ENCODE data around the gene BRMS1. TPM values are rescaled to one million over a fixed set of nuclear protein-coding genes. Genes with fewer than 3 reads are reported as not detected.

The BRMS1 gene
- total and polyA plus RNA-seq, 2 donors (not counting 1 experiment from before 2014, with no cell fraction given), result 25.7 to 43.9 TPM

DNA sequence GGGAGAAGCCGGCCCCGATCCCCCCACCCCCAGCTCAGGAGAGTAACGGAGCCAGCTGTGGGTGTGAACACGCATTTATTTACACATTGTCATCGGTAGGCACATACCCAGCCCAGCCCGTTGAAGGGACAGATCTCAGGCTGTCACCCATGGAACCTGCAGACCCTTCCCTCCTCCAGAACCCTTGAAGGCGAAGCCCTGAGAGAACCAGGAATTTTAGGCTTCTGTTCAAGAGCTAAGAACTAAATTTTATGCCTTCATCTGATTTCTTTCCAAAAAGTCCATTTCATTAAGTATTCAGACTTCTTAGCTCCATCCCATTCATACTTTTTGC is 379 bp upstream of the BRMS1 start:
- Histone ChIP-seq H3K9me3 (ENCODE audit: control insufficient read depth, insufficient read depth, low read depth, low read length) (no peaks in the 10 kb centered on the region), H2AFZ (ENCODE audit: low read length) (peak overlapping the region; percentile 84), H3K4me3 (replicated peaks in 1 of 4; ENCODE audit: control extremely low read depth in 1 of 4, insufficient read depth in 1 of 4, low read depth in 3 of 4, low read length in 4 of 4) (peak overlapping the region; percentile 74 to 92 (median 84)), H3K4me1 (ENCODE audit: control insufficient read depth, extremely low read depth, insufficient read depth, low read length) (peaks cover 22% of the 10 kb centered on the region), H4K20me1 (ENCODE audit: control insufficient read depth, extremely low read depth, insufficient read depth, low read length) (no peaks in the 10 kb centered on the region), H3K27me3 (ENCODE audit: control insufficient read depth, insufficient read depth, low read length) (no peaks in the 10 kb centered on the region), H3K36me3 (ENCODE audit: control insufficient read depth, insufficient read depth, low read length) (peaks cover 16% of the 10 kb centered on the region), H3K27ac (ENCODE audit: insufficient read depth, low read length) (peak overlapping the region; percentile 86), H3K4me2 (ENCODE audit: extremely low read depth, insufficient read depth, low read length) (peak overlapping the region; percentile 96), H3K79me2 (ENCODE audit: control insufficient read depth, insufficient read depth, low read length) (peaks cover 24% of the 10 kb centered on the region), H3K9ac (ENCODE audit: insufficient read depth, low read length) (peak overlapping the region; percentile 78)
- no peak for TF ChIP-seq EZH2 (IDR thresholded peaks at IDR 0.05; ENCODE audit: low read length, missing control alignments)
- no peak for TF ChIP-seq CTCF (conservative IDR thresholded peaks at IDR 0.05 in 1 of 2, IDR thresholded peaks at IDR 0.05 in 1 of 2; ENCODE audit: low read depth in 1 of 2, low read length in 2 of 2)
- DNase-seq (ENCODE audit: low read depth in 2 of 2), result no peak

- H3K27me3 ChIP-seq (ENCODE audit: control insufficient read depth, insufficient read depth, low read length), result no peaks in the 10 kb centered on the region
- no peak overlapping the region for H3K9ac ChIP-seq (ENCODE audit: insufficient read depth, low read length)
- TF ChIP-seq EZH2 (IDR thresholded peaks at IDR 0.05; ENCODE audit: low read length, missing control alignments) (no peak), CTCF (conservative IDR thresholded peaks at IDR 0.05 in 1 of 2, IDR thresholded peaks at IDR 0.05 in 1 of 2; ENCODE audit: low read depth in 1 of 2, low read length in 2 of 2) (no peak)
- no peak overlapping the region for H2AFZ ChIP-seq (ENCODE audit: low read length)
- peak overlapping the region; percentile 87 for H3K4me2 ChIP-seq (ENCODE audit: extremely low read depth, insufficient read depth, low read length)
- no peak for DNase-seq (ENCODE audit: low read depth in 2 of 2)
- H3K36me3 ChIP-seq (ENCODE audit: control insufficient read depth, insufficient read depth, low read length), result peaks cover 23% of the 10 kb centered on the region
- H3K4me1 ChIP-seq (ENCODE audit: control insufficient read depth, extremely low read depth, insufficient read depth, low read length), result peaks cover 30% of the 10 kb centered on the region
- peak overlapping the region; percentile 6 for H3K27ac ChIP-seq (ENCODE audit: insufficient read depth, low read length)
- H3K79me2 ChIP-seq (ENCODE audit: control insufficient read depth, insufficient read depth, low read length), result peaks cover 24% of the 10 kb centered on the region
- H4K20me1 ChIP-seq (ENCODE audit: control insufficient read depth, extremely low read depth, insufficient read depth, low read length), result no peaks in the 10 kb centered on the region
- H3K9me3 ChIP-seq (ENCODE audit: control insufficient read depth, insufficient read depth, low read depth, low read length), result no peaks in the 10 kb centered on the region
- H3K4me3 ChIP-seq (replicated peaks in 1 of 4; ENCODE audit: control extremely low read depth in 1 of 4, insufficient read depth in 1 of 4, low read depth in 3 of 4, low read length in 4 of 4), result no peak overlapping the region
Measured at GRCh38 chr11:66343176-66343575, 1.7 kb downstream of the BRMS1 start.

DNA sequence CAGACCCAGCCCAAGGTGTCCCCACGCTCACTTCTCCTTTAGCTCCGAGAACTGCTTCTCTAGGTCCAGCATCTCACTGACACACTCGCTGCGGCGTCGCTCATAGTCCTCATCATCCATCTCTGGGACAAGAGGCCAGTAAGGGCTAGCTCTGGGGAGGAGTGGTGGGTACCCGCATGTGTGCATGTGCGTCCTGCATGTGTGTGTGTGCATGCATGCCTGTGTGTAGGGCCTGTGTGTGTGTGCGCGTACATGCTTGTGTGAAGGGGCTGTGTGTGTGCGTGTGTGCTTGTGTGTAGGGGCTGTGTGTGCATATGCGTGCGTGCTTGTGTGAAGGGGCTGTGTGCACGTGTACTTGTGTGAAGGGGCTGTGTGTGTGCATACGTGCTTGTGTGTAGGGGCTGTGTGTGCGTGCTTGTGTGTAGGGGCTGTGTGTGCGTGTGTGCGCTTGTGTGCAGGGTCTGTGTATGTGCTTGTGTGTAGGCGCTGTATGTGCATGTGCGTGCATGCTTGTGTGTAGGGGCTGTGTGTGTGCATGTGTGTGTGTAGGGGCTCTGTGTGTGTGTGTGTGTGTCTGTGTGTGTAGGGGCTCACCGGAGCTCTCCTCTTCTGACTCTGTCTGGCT is 3.3 kb downstream of the BRMS1 start:
- peaks cover 27% of the 10 kb centered on the region for H3K36me3 ChIP-seq (ENCODE audit: control insufficient read depth, insufficient read depth, low read length)
- H3K27ac ChIP-seq (ENCODE audit: insufficient read depth, low read length), result no peak overlapping the region
- H3K9ac ChIP-seq (ENCODE audit: insufficient read depth, low read length), result no peak overlapping the region
- TF ChIP-seq CTCF (conservative IDR thresholded peaks at IDR 0.05 in 1 of 2, IDR thresholded peaks at IDR 0.05 in 1 of 2; ENCODE audit: low read depth in 1 of 2, low read length in 2 of 2) (no peak), EZH2 (IDR thresholded peaks at IDR 0.05; ENCODE audit: low read length, missing control alignments) (no peak)
- no peaks in the 10 kb centered on the region for H3K27me3 ChIP-seq (ENCODE audit: control insufficient read depth, insufficient read depth, low read length)
- H2AFZ ChIP-seq (ENCODE audit: low read length), result no peak overlapping the region
- H3K9me3 ChIP-seq (ENCODE audit: control insufficient read depth, insufficient read depth, low read depth, low read length), result no peaks in the 10 kb centered on the region
- no peak overlapping the region for H3K4me3 ChIP-seq (replicated peaks in 1 of 4; ENCODE audit: control extremely low read depth in 1 of 4, insufficient read depth in 1 of 4, low read depth in 3 of 4, low read length in 4 of 4)
- H3K4me2 ChIP-seq (ENCODE audit: extremely low read depth, insufficient read depth, low read length), result no peak overlapping the region
- H4K20me1 ChIP-seq (ENCODE audit: control insufficient read depth, extremely low read depth, insufficient read depth, low read length), result no peaks in the 10 kb centered on the region
- H3K79me2 ChIP-seq (ENCODE audit: control insufficient read depth, insufficient read depth, low read length), result peaks cover 24% of the 10 kb centered on the region
- no peak for DNase-seq (ENCODE audit: low read depth in 2 of 2)
- H3K4me1 ChIP-seq (ENCODE audit: control insufficient read depth, extremely low read depth, insufficient read depth, low read length), result peaks cover 46% of the 10 kb centered on the region
